Activated CD4-positive, CD25-positive, alpha-beta regulatory T cell (primary cell): ENCODE data around the gene PTPN1.

Source experiments
- DNase-seq, 4 experiments: peaks; one replicate each; lab custom pipeline; 2025; lab: John Stamatoyannopoulos, UW

Gene PTPN1

DNA sequence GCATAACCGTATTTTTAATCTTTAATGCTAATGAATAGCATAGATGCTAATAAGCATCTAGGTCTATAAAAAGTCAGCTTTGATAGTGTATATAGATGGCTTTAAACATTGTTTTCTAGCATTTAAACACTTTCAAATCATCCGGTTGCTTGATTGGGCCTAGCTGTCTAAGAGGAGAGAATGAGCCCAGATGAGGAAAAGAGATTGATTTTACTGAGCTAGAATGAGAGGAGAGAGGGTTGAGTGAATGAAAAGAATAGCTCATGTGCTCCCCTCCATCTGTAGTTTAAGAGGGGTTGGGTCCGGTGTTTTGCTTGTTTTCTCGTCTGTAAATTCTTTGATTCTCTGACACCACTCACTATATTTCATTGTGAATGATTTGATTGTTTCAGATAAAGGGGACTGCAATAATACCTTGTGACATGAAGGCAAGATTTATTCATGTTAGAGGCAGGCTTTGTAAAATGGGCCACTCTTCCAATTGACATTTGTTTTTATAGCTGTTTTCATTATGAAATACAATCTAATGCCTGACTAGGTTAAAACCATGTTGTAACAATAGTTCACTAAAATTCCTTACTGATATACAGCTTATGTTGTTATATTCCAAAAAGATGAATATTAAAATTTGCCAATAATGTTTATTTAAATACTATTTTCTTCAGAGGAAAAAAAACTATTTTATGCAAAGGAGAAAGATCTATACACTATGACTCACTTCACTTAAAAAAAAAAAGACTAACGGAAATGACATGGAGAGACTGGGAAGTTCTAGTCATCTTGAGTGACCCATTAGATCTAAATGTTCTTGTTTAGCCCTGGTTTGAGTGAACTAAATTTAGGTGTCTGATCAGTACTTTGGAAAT lies 3.2 kb downstream of the PTPN1 start:
- DNase-seq: no peak

DNA sequence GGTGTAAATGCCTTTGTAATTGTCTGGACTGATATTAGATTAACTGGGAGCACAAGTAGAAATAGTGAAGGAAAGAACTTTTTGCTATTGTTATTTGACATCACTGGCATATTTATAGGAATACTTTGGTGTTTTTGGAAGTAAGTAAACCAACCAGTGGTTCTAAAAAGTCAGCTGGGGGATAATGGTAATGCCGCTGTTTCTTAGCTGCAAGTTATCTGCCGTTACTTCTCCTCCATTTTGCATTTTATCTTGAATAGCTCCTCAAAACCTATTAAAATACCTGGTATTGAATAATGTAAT lies 3.8 kb downstream of the PTPN1 start:
- no peak for DNase-seq

DNA sequence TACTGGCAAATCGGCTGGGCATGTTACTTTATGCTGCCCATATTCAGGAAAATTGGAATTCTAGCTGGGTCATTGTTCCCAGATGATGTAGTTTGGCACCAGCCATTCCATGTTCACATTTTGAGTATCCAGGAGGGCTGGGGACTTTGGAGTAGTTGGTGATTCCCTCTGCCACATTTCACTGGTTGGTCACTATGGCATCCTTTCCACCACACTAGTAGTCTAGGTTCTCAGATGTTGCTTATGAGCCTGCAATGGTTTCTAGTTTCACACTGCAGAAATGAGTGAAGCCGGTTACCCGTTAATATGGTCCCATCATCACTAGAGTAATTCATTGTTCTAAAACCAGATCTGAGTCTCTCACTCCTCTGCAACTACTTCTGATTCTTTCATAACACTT lies 4.6 kb downstream of the PTPN1 start:
- no peak for DNase-seq

GRCh38 chr20:50515471-50516106 lies 5.4 kb downstream of the PTPN1 start:
- no peak for DNase-seq

DNA sequence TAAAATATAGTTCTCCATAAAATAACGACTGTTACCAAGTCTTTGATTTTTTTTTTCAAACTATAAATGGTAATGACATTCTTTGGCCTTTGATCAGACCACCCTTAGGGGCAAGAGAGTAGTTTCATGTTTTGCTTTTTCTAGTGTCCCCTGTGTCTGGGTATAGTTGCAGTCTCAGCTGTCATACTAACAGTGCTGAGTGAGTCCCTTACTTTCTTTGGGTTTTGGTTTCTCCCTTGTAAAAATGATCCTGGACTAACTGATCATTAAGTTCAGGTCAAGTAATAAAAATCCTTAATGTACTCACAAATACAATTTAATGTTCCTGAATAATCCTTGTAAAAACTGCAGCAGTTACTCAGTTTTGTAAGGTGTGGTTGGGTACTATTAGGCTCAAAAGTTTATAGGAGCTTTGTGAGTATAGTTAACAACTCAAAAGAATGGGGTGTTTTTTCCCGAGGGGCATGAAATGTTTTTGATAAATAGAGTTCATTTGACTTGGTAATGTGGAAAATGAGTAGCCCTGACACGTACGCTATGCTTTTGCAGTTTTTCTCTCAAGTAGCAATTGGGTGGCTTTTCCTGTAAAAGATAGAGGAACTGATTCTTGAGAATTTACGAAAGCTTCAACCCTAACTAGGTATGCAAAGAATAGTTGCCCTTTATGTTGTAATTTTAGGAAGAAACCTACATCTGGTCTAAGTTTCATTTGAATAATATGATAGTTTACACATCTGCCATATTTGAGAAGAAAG lies 6.2 kb downstream of the PTPN1 start:
- no peak for DNase-seq

GRCh38 chr20:50516935-50517816 lies 7.0 kb downstream of the PTPN1 start:
- DNase-seq: no peak

GRCh38 chr20:50517817-50518154 lies 7.6 kb downstream of the PTPN1 start:
- DNase-seq: no peak

- no peak for DNase-seq
These were observed 8.1 kb downstream of the PTPN1 start for GRCh38 chr20:50518270-50518721.

GRCh38 chr20:50519036-50519762 lies 9.0 kb downstream of the PTPN1 start:
- no peak for DNase-seq

GRCh38 chr20:50520222-50520880 lies 10.2 kb downstream of the PTPN1 start:
- no peak for DNase-seq

GRCh38 chr20:50521221-50522052 lies 11.3 kb downstream of the PTPN1 start:
- DNase-seq: no peak

- no peak for DNase-seq
These were observed 12.0 kb downstream of the PTPN1 start for GRCh38 chr20:50522053-50522674.

DNA sequence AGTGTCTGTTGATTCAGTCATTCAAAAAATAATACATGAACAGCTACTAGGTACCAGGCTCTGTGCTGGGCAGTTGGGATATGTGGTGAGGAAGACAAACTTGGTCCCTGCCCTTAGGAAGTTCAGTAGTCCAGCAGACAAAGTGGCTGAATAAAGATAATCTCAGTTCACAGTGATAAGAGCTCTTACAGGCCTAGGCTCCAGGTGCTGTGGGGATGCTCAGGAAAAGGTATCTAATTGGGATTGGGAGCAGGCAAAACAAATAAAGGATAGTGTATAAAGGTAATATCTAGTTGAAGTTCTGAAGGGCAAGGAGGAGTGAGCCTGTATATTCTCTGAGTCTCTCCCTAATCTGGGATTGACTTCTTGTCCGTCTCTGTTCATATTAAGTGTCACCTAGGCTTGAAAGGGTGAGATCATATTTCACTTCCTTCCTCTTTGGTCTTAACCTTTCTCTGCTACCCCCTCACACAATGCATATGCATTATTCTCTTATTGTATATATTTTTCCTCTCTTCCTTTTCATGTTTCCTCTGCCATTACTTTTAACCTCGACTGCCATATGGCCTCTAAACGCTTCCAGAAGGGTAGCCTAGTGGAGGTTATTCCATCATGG lies 13.5 kb downstream of the PTPN1 start:
- no peak for DNase-seq

DNA sequence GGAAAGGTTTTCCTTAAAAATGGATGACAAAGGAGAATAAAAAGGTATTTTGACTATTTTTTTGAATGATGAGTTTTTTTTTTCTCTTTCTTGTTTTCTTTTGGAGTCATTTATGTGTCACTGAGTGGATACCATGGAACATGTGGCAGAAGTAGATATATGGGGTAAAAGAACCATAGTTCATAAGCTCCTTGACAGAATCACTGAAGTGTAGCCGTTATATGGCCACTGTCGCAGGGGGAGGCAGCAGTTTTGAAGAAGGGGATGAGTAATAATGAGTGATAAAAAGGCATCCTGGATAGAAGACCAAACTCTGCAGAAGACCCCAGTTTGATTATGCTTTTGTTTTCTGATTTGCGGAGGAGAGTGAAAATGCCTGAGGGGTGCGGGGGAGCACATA lies 15.5 kb downstream of the PTPN1 start:
- DNase-seq: no peak

GRCh38 chr20:50526403-50526989 lies 16.3 kb downstream of the PTPN1 start:
- no peak for DNase-seq

GRCh38 chr20:50527068-50527605 lies 17.0 kb downstream of the PTPN1 start:
- no peak for DNase-seq

GRCh38 chr20:50528129-50528528 lies 17.9 kb downstream of the PTPN1 start:
- DNase-seq: no peak

DNA sequence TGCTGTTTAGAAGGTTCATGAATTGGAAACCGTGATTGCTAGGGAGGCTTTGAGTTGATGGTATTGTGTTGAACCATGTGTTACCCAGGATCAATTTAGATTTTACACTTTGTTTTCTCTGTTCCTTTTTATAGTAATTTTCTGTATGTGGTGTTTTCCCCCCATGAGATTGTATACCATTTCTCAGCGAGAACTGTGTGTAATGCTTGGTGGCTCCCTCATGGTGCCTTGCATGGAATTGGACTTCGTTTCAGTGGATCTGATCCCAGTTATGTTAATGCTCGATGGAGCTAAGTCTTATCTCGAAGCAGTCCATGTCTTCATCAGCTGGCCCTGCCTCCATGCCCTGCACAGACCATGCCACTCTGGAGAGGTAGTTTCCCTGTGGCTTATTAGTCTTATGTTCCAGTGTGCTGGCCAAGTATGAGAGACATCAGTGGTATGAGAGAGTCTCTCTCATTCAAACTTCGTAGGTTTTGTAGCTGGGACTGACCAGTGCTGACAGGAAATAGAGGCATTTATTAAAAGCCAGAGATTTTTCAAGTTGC lies 18.7 kb downstream of the PTPN1 start:
- DNase-seq: no peak
